Measurements from ENCODE around the gene PLCXD1.

Gene PLCXD1

GRCh38 chrX:338836-339400 lies 57.7 kb downstream of the PLCXD1 start:
- no peak for DNase-seq (ENCODE audit: extremely low read depth, low read depth)
- TF ChIP-seq CTCF (IDR thresholded peaks at IDR 0.05; ENCODE audit: low read depth, low read length), result no peak

- TF ChIP-seq CTCF (IDR thresholded peaks at IDR 0.05; ENCODE audit: low read depth, low read length), result no peak
- no peak for DNase-seq (ENCODE audit: extremely low read depth, low read depth)
Measured at GRCh38 chrX:340121-340520, 58.9 kb downstream of the PLCXD1 start.

- no peak for TF ChIP-seq CTCF (IDR thresholded peaks at IDR 0.05; ENCODE audit: low read depth, low read length)
- no peak for DNase-seq (ENCODE audit: extremely low read depth, low read depth)
Measured at GRCh38 chrX:340641-341423, 59.7 kb downstream of the PLCXD1 start.

- TF ChIP-seq CTCF (IDR thresholded peaks at IDR 0.05; ENCODE audit: low read depth, low read length), result no peak
- DNase-seq (ENCODE audit: extremely low read depth, low read depth), result no peak
Measured at GRCh38 chrX:341541-342101, 60.4 kb downstream of the PLCXD1 start.

GRCh38 chrX:344371-344901 lies 63.3 kb downstream of the PLCXD1 start:
- no peak for DNase-seq (ENCODE audit: extremely low read depth, low read depth)
- no peak for TF ChIP-seq CTCF (IDR thresholded peaks at IDR 0.05; ENCODE audit: low read depth, low read length)

GRCh38 chrX:345020-345925 lies 64.1 kb downstream of the PLCXD1 start:
- DNase-seq (ENCODE audit: extremely low read depth, low read depth), result no peak
- no peak for TF ChIP-seq CTCF (IDR thresholded peaks at IDR 0.05; ENCODE audit: low read depth, low read length)
